ENCODE measurements around the gene RSAD2. TPM values are rescaled to one million over a fixed set of nuclear protein-coding genes. Genes with fewer than 3 reads are reported as not detected.
"Not testable (repeated sequence)": the region's sequence is repeated elsewhere in the genome, so short reads cannot be mapped to it uniquely, and the experiment has no call there.

The RSAD2 gene
- total RNA-seq, 1 donor from 2014 or later: 2.2 TPM

- DNase-seq (ENCODE audit: low spot score): no peak
- Mint-ChIP-seq H3K36me3 (ENCODE audit: low read depth) (peaks cover 48% of the 10 kb centered on the region), H3K4me1 (ENCODE audit: low read depth) (peaks cover 6% of the 10 kb centered on the region), H3K4me3 (no peak overlapping the region), H3K27me3 (ENCODE audit: insufficient read depth) (no peaks in the 10 kb centered on the region), H3K27ac (no peak overlapping the region), H3K9me3 (no peaks in the 10 kb centered on the region)
- intact Hi-C loops (cut with micrococcal nuclease): no loop called here
Measured at GRCh38 chr2:6888724-6889123, 11.1 kb downstream of the RSAD2 start.

GRCh38 chr2:6893876-6894482 lies 16.4 kb downstream of the RSAD2 start:
- no peaks in the 10 kb centered on the region for H3K27me3 Mint-ChIP-seq (ENCODE audit: insufficient read depth)
- H3K27ac Mint-ChIP-seq: peak overlapping the region; percentile 20
- peaks cover 9% of the 10 kb centered on the region for H3K4me1 Mint-ChIP-seq (ENCODE audit: low read depth)
- H3K9me3 Mint-ChIP-seq: no peaks in the 10 kb centered on the region
- H3K4me3 Mint-ChIP-seq: no peak overlapping the region
- intact Hi-C loops (cut with micrococcal nuclease): no loop called here
- peaks cover 41% of the 10 kb centered on the region for H3K36me3 Mint-ChIP-seq (ENCODE audit: low read depth)
- no peak for DNase-seq (ENCODE audit: low spot score)

- peaks cover 57% of the 10 kb centered on the region for H3K36me3 Mint-ChIP-seq (ENCODE audit: low read depth)
- no peak for DNase-seq (ENCODE audit: low spot score)
- intact Hi-C loops (cut with micrococcal nuclease): loop anchor here (1.0 kb wide), 6 partner anchors 12 to 187 kb away; partner anchors contain the start of genes RNF144A and RSAD2
- H3K27me3 Mint-ChIP-seq (ENCODE audit: insufficient read depth): no peaks in the 10 kb centered on the region
- H3K9me3 Mint-ChIP-seq: peaks cover 8% of the 10 kb centered on the region
- peak overlapping the region; percentile 53 for H3K27ac Mint-ChIP-seq
- peaks cover 9% of the 10 kb centered on the region for H3K4me1 Mint-ChIP-seq (ENCODE audit: low read depth)
- H3K4me3 Mint-ChIP-seq: no peak overlapping the region
Measured at GRCh38 chr2:6896930-6897759, 19.6 kb downstream of the RSAD2 start.

GRCh38 chr2:6902581-6902980 lies 25.0 kb downstream of the RSAD2 start:
- H3K27me3 Mint-ChIP-seq (ENCODE audit: insufficient read depth); H3K4me3 Mint-ChIP-seq; H3K27ac Mint-ChIP-seq; intact Hi-C loops (cut with micrococcal nuclease); DNase-seq (ENCODE audit: low spot score): not testable (repeated sequence)
- Mint-ChIP-seq H3K4me1 (ENCODE audit: low read depth) (peaks cover 24% of the 10 kb centered on the region), H3K9me3 (peaks cover 21% of the 10 kb centered on the region), H3K36me3 (ENCODE audit: low read depth) (peaks cover 47% of the 10 kb centered on the region)

GRCh38 chr2:6905668-6906067 lies 28.1 kb downstream of the RSAD2 start:
- intact Hi-C loops (cut with micrococcal nuclease): loop anchor here (1.0 kb wide), 1 partner anchor 12 kb away; the partner anchor contains the start of gene RNF144A
- peaks cover 21% of the 10 kb centered on the region for H3K9me3 Mint-ChIP-seq
- H3K27me3 Mint-ChIP-seq (ENCODE audit: insufficient read depth): peaks cover 8% of the 10 kb centered on the region
- H3K4me3 Mint-ChIP-seq: no peak overlapping the region
- peaks cover 44% of the 10 kb centered on the region for H3K36me3 Mint-ChIP-seq (ENCODE audit: low read depth)
- DNase-seq (ENCODE audit: low spot score): no peak
- H3K27ac Mint-ChIP-seq: peak overlapping the region; percentile 14
- peaks cover 55% of the 10 kb centered on the region for H3K4me1 Mint-ChIP-seq (ENCODE audit: low read depth)

- peak overlapping the region; percentile 57 for H3K27ac Mint-ChIP-seq
- peak overlapping the region; percentile 27 for H3K4me3 Mint-ChIP-seq
- H3K27me3 Mint-ChIP-seq (ENCODE audit: insufficient read depth): peaks cover 8% of the 10 kb centered on the region
- H3K4me1 Mint-ChIP-seq (ENCODE audit: low read depth): peaks cover 61% of the 10 kb centered on the region
- peaks cover 38% of the 10 kb centered on the region for H3K36me3 Mint-ChIP-seq (ENCODE audit: low read depth)
- H3K9me3 Mint-ChIP-seq: peaks cover 21% of the 10 kb centered on the region
- intact Hi-C loops (cut with micrococcal nuclease): loop anchor here (1.0 kb wide), 1 partner anchor 11 kb away; the partner anchor contains the start of gene RNF144A
- no peak for DNase-seq (ENCODE audit: low spot score)
Measured at GRCh38 chr2:6906165-6906741, 28.7 kb downstream of the RSAD2 start.

GRCh38 chr2:6908291-6908690 lies 30.7 kb downstream of the RSAD2 start:
- peaks cover 3% of the 10 kb centered on the region for H3K9me3 Mint-ChIP-seq
- H3K27me3 Mint-ChIP-seq (ENCODE audit: insufficient read depth): peaks cover 6% of the 10 kb centered on the region
- peak overlapping the region; percentile 83 for H3K27ac Mint-ChIP-seq
- no peak overlapping the region for H3K4me3 Mint-ChIP-seq
- H3K4me1 Mint-ChIP-seq (ENCODE audit: low read depth): peaks cover 79% of the 10 kb centered on the region
- DNase-seq (ENCODE audit: low spot score): no peak
- peaks cover 20% of the 10 kb centered on the region for H3K36me3 Mint-ChIP-seq (ENCODE audit: low read depth)
- intact Hi-C loops (cut with micrococcal nuclease): loop anchor here (2.0 kb wide), 2 partner anchors 39 to 41 kb away; no protein-coding TSS in a partner anchor

- H3K27me3 Mint-ChIP-seq (ENCODE audit: insufficient read depth): peaks cover 7% of the 10 kb centered on the region
- peak overlapping the region; percentile 66 for H3K4me3 Mint-ChIP-seq
- intact Hi-C loops (cut with micrococcal nuclease): loop anchor here (1.0 to 2.0 kb wide), 4 partner anchors 12 to 43 kb away; partner anchors contain the start of gene RSAD2
- peaks cover 90% of the 10 kb centered on the region for H3K4me1 Mint-ChIP-seq (ENCODE audit: low read depth)
- H3K9me3 Mint-ChIP-seq: no peaks in the 10 kb centered on the region
- peak; percentile 59 for DNase-seq (ENCODE audit: low spot score)
- peak overlapping the region; percentile 83 for H3K27ac Mint-ChIP-seq
- peaks cover 16% of the 10 kb centered on the region for H3K36me3 Mint-ChIP-seq (ENCODE audit: low read depth)
Measured at GRCh38 chr2:6909431-6910385, 32.1 kb downstream of the RSAD2 start.

- Mint-ChIP-seq H3K9me3 (no peaks in the 10 kb centered on the region), H3K36me3 (ENCODE audit: low read depth) (peaks cover 13% of the 10 kb centered on the region), H3K4me3 (peak overlapping the region; percentile 36), H3K27me3 (ENCODE audit: insufficient read depth) (peaks cover 16% of the 10 kb centered on the region), H3K27ac (no peak overlapping the region), H3K4me1 (ENCODE audit: low read depth) (peaks cover 88% of the 10 kb centered on the region)
- intact Hi-C loops (cut with micrococcal nuclease): no loop called here
- no peak for DNase-seq (ENCODE audit: low spot score)
Measured at GRCh38 chr2:6911721-6912120, 34.1 kb downstream of the RSAD2 start.

- H3K27ac Mint-ChIP-seq: peak overlapping the region; percentile 75
- peak overlapping the region; percentile 56 for H3K4me3 Mint-ChIP-seq
- peaks cover 71% of the 10 kb centered on the region for H3K4me1 Mint-ChIP-seq (ENCODE audit: low read depth)
- H3K27me3 Mint-ChIP-seq (ENCODE audit: insufficient read depth): peaks cover 17% of the 10 kb centered on the region
- intact Hi-C loops (cut with micrococcal nuclease): loop anchor here (1.0 kb wide), 1 partner anchor 78 kb away; no protein-coding TSS in a partner anchor
- H3K36me3 Mint-ChIP-seq (ENCODE audit: low read depth): peaks cover 13% of the 10 kb centered on the region
- DNase-seq (ENCODE audit: low spot score): peak; percentile 27
- H3K9me3 Mint-ChIP-seq: no peaks in the 10 kb centered on the region
Measured at GRCh38 chr2:6913415-6914157, 36.0 kb downstream of the RSAD2 start.

GRCh38 chr2:6914828-6915227 lies 37.3 kb downstream of the RSAD2 start:
- H3K27me3 Mint-ChIP-seq (ENCODE audit: insufficient read depth): peaks cover 14% of the 10 kb centered on the region
- no peaks in the 10 kb centered on the region for H3K9me3 Mint-ChIP-seq
- H3K4me1 Mint-ChIP-seq (ENCODE audit: low read depth): peaks cover 67% of the 10 kb centered on the region
- intact Hi-C loops (cut with micrococcal nuclease): no loop called here
- H3K4me3 Mint-ChIP-seq: peak overlapping the region; percentile 46
- H3K36me3 Mint-ChIP-seq (ENCODE audit: low read depth): peaks cover 13% of the 10 kb centered on the region
- H3K27ac Mint-ChIP-seq: peak overlapping the region; percentile 59
- DNase-seq (ENCODE audit: low spot score): no peak

Measured in activated T-helper 1 cell treated with anti-CD3 and anti-CD28 coated beads, Interleukin-12 subunit alpha, Interleukin-12 subunit beta, Interleukin-2, Interleukin-4 antibody, amounts not matched to agents 30 ng/mL and 10 ng/mL and 1 ng/mL, durations not matched to agents 14 hours and 24 hours and 36 hours (primary cell).